ENCODE data around the gene FAM98C. TPM values are rescaled to one million over a fixed set of nuclear protein-coding genes. Genes with fewer than 3 reads are reported as not detected.

Gene FAM98C
- total RNA-seq, 1 donor from 2014 or later = 23.8 TPM

GRCh38 chr19:38455031-38455430, 52.1 kb downstream of the FAM98C start:
- DNase-seq (ENCODE audit: low spot score) = no peak

- no peak for DNase-seq (ENCODE audit: low spot score)
Observed at GRCh38 chr19:38457202-38457601, 54.3 kb downstream of the FAM98C start.

- DNase-seq (ENCODE audit: low spot score) = no peak
Observed at GRCh38 chr19:38457690-38458405, 55.0 kb downstream of the FAM98C start.

Other genes with a start within 250 kb of the FAM98C start
- gene DPF1, start 178.9 kb upstream of the FAM98C start, total RNA-seq = not detected
- gene PPP1R14A, start 146.7 kb upstream of the FAM98C start, total RNA-seq = 98.6 TPM
- gene SPINT2, start 138.5 kb upstream of the FAM98C start, total RNA-seq = 286 TPM
- gene C19orf33, start 98.8 kb upstream of the FAM98C start, total RNA-seq = 129 TPM
- gene YIF1B, start 87.1 kb upstream of the FAM98C start, total RNA-seq = 25.1 TPM
- gene KCNK6, start 83.2 kb upstream of the FAM98C start, total RNA-seq = 4.8 TPM
- gene CATSPERG, start 67.3 kb upstream of the FAM98C start, total RNA-seq = 11.9 TPM
- 139 TPM for gene PSMD8, start 28.5 kb upstream of the FAM98C start, total RNA-seq
- 0.86 TPM for gene GGN, start 15.1 kb upstream of the FAM98C start, total RNA-seq
- 2.1 TPM for gene SPRED3, start 14.4 kb upstream of the FAM98C start, total RNA-seq
- 1.7 TPM for gene RASGRP4, start 23.1 kb downstream of the FAM98C start, total RNA-seq
- gene RYR1, start 30.6 kb downstream of the FAM98C start, total RNA-seq = 3.4 TPM
- 9.0 TPM for gene MAP4K1, start 214.9 kb downstream of the FAM98C start, total RNA-seq
- 322 TPM for gene EIF3K, start 216.1 kb downstream of the FAM98C start, total RNA-seq
- gene ACTN4, start 244.6 kb downstream of the FAM98C start, total RNA-seq = 656 TPM